ENCODE results near the gene GPR176.

DNA sequence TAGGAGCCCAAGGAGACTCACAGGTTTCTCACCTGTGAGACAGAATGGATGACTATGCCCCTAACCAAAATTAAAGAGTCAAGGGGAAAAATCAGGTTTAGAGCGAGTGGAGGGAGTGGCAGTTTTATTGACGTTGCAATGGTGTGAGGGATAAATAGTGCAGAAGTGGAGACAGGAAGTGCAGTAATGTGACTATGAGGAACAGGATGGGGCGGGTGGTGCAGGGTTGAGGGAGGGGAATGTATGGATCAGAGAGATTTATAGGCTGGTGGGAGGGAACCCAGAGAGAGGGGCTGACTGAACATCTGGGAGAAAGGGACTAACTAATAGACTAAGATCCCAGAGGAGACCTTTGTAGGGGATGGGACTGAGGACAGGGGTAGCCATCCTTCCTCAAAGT is 40.3 kb upstream of the GPR176 start:
- TF ChIP-seq, protein P1, sequence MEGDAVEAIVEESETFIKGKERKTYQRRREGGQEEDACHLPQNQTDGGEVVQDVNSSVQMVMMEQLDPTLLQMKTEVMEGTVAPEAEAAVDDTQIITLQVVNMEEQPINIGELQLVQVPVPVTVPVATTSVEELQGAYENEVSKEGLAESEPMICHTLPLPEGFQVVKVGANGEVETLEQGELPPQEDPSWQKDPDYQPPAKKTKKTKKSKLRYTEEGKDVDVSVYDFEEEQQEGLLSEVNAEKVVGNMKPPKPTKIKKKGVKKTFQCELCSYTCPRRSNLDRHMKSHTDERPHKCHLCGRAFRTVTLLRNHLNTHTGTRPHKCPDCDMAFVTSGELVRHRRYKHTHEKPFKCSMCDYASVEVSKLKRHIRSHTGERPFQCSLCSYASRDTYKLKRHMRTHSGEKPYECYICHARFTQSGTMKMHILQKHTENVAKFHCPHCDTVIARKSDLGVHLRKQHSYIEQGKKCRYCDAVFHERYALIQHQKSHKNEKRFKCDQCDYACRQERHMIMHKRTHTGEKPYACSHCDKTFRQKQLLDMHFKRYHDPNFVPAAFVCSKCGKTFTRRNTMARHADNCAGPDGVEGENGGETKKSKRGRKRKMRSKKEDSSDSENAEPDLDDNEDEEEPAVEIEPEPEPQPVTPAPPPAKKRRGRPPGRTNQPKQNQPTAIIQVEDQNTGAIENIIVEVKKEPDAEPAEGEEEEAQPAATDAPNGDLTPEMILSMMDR (IDR thresholded peaks at IDR 0.05): no peak
- TF ChIP-seq EZH2 (IDR thresholded peaks at IDR 0.05): no peak

Measured in neural progenitor cell (in vitro differentiated cells).